HG02798 (cell line): ENCODE results near the gene TNFAIP2.

Experiments
- ATAC-seq: cut with Tn5 transposase; IDR thresholded peaks from one replicate; pipeline ENCODE4 v1.9.1; 2021; ENCODE audit warnings: mild to moderate bottlenecking; ENCODE audit not compliant: unreplicated experiment, poor library complexity

Gene TNFAIP2

GRCh38 chr14:103091883-103092222, 31.4 kb upstream of the TNFAIP2 start:
- ATAC-seq: no peak

- ATAC-seq: no peak
Observed at GRCh38 chr14:103093856-103094405, 29.3 kb upstream of the TNFAIP2 start.

- ATAC-seq: no peak
Observed at GRCh38 chr14:103094406-103095209, 28.7 kb upstream of the TNFAIP2 start, which contains the start of gene EXOC3L4. EXOC3L4 (plus strand) TSS chr14:103094725; CDS start chr14:103100220, 5,495 bp downstream.

GRCh38 chr14:103095210-103095778, 28.0 kb upstream of the TNFAIP2 start:
- no peak for ATAC-seq

GRCh38 chr14:103096387-103096786, 26.9 kb upstream of the TNFAIP2 start:
- ATAC-seq: no peak

- ATAC-seq: no peak
Observed at GRCh38 chr14:103097244-103097993, 25.8 kb upstream of the TNFAIP2 start.

- ATAC-seq: no peak
Observed at GRCh38 chr14:103097994-103098957, 25.0 kb upstream of the TNFAIP2 start.

- no peak for ATAC-seq
Observed at GRCh38 chr14:103099081-103099732, 24.1 kb upstream of the TNFAIP2 start.

- no peak for ATAC-seq
Observed at GRCh38 chr14:103099733-103100280, 23.5 kb upstream of the TNFAIP2 start.

GRCh38 chr14:103100281-103101121, 22.8 kb upstream of the TNFAIP2 start:
- ATAC-seq: peak; percentile 54

- ATAC-seq: no peak
Observed at GRCh38 chr14:103101257-103101962, 21.9 kb upstream of the TNFAIP2 start.

GRCh38 chr14:103101963-103102688, 21.1 kb upstream of the TNFAIP2 start:
- no peak for ATAC-seq

GRCh38 chr14:103102689-103103260, 20.5 kb upstream of the TNFAIP2 start:
- ATAC-seq: no peak

GRCh38 chr14:103103461-103104388, 19.5 kb upstream of the TNFAIP2 start:
- ATAC-seq: no peak

GRCh38 chr14:103104389-103104653, 18.9 kb upstream of the TNFAIP2 start:
- ATAC-seq: no peak
